ENCODE data around the gene COA7.

COA7 gene

DNA sequence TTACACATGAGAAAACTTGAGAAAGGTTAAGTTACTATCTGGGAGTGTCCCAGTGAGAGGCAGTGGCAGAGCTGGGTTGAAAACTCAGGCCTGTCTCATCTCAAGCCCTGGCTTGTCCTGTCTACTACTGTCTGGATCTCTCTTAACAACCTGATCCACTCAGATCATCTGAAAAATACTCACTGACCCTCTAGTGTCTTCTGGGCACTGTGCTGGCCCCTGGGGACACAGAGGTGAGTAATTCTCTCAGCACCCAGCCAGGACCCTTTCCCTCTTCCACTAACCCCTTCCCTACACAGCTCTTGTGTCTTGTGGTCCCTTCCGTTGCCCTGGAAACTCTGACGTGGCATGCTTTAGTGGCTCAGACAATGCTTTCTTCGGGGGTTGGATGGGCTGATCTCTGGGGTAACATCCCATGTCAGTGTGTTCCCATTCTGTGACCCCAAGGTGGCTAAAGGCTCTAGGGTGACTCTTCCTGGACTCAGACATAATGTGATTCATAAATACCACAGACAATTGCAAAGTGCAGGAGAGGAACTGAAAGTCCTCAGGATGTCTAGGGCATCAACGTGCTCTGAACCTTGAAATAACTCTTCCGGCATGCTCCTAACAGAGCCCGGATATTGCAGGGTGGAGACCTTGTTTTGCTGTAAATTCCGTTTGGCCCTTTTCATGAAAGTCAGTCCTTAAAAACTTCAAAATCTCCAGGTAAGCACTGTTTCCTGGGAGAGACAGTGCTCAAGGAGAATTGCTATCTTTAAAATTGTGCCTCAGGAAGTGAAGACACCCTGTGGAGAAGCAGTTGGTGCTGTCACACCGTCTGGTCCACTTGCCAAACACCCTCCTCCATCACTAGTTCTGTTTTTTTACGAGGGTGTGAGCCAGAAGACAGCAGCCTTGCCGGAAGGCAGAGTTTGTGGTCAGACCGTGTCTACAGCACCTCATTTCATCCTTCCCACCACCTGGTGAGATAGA is 61.1 kb downstream of the COA7 start:
- DNase-seq (ENCODE audit: low read depth): peak; percentile 68
- no peak overlapping the region for H3K4me3 ChIP-seq (ENCODE audit: low read length)
- TF ChIP-seq CTCF (IDR thresholded peaks at IDR 0.05; ENCODE audit: insufficient read depth, low read depth, low read length, missing control alignments): no peak

GRCh38 chr1:52635321-52636089 is 62.6 kb downstream of the COA7 start:
- TF ChIP-seq CTCF (IDR thresholded peaks at IDR 0.05; ENCODE audit: insufficient read depth, low read depth, low read length, missing control alignments): no peak
- H3K4me3 ChIP-seq (ENCODE audit: low read length): no peak overlapping the region
- DNase-seq (ENCODE audit: low read depth): peak; percentile 60
